Measurements from ENCODE around the gene KCNE4. TPM values are rescaled to one million over a fixed set of nuclear protein-coding genes. Genes with fewer than 3 reads are reported as not detected.

The KCNE4 gene
- total RNA-seq, 4 donors from 2014 or later, result 2.0 to 6.1 (median 3.3) TPM

GRCh38 chr2:223019987-223020717, 31.8 kb upstream of the KCNE4 start:
- in situ Hi-C loops (cut with MboI; ENCODE audit: low sequenced_read_pairs in 4 of 4), result no loop called here
- Histone ChIP-seq H3K27ac (no peak overlapping the region), H3K27me3 (no peaks in the 10 kb centered on the region)

GRCh38 chr2:223020971-223021675, 30.9 kb upstream of the KCNE4 start:
- Histone ChIP-seq H3K4me1 (no peaks in the 10 kb centered on the region), H3K4me3 (no peak overlapping the region), H3K27me3 (no peaks in the 10 kb centered on the region), H3K27ac (no peak overlapping the region), H3K36me3 (no peaks in the 10 kb centered on the region), H3K9me3 (no peaks in the 10 kb centered on the region)
- in situ Hi-C loops (cut with MboI; ENCODE audit: low sequenced_read_pairs in 4 of 4), result no loop called here
- intact Hi-C loops (cut with DNase I; ENCODE audit: low total_unique reads), result no loop called here
- TF ChIP-seq CTCF (IDR thresholded peaks at IDR 0.05 in 4 of 5, conservative IDR thresholded peaks at IDR 0.05 in 1 of 5) (no peak), POLR2A (IDR thresholded peaks at IDR 0.05) (no peak)
- ATAC-seq (no peak), DNase-seq (no peak)

More at GRCh38 chr2:223019987-223020717, 31.8 kb upstream of the KCNE4 start:
- Histone ChIP-seq H3K4me1 (no peaks in the 10 kb centered on the region), H3K4me3 (no peak overlapping the region), H3K9me3 (no peaks in the 10 kb centered on the region), H3K36me3 (no peaks in the 10 kb centered on the region)
- ATAC-seq, result no peak
- DNase-seq, result no peak
- TF ChIP-seq POLR2A (IDR thresholded peaks at IDR 0.05), result no peak
- TF ChIP-seq CTCF (IDR thresholded peaks at IDR 0.05 in 4 of 5, conservative IDR thresholded peaks at IDR 0.05 in 1 of 5), result no peak
- intact Hi-C loops (cut with DNase I; ENCODE audit: low total_unique reads), result no loop called here

- ATAC-seq, result no peak
- no peak for TF ChIP-seq POLR2A (IDR thresholded peaks at IDR 0.05)
- TF ChIP-seq CTCF (IDR thresholded peaks at IDR 0.05 in 4 of 5, conservative IDR thresholded peaks at IDR 0.05 in 1 of 5), result no peak
Measured at GRCh38 chr2:223026357-223027110, 25.5 kb upstream of the KCNE4 start.

GRCh38 chr2:223027442-223027841, 24.5 kb upstream of the KCNE4 start:
- no peak for ATAC-seq
- intact Hi-C loops (cut with DNase I; ENCODE audit: low total_unique reads) (no loop called here), in situ Hi-C loops (cut with MboI; ENCODE audit: low sequenced_read_pairs in 4 of 4) (no loop called here)
- no peaks in the 10 kb centered on the region for H3K4me1 ChIP-seq
- no peak for TF ChIP-seq POLR2A (IDR thresholded peaks at IDR 0.05)
- TF ChIP-seq CTCF (IDR thresholded peaks at IDR 0.05 in 4 of 5, conservative IDR thresholded peaks at IDR 0.05 in 1 of 5), result no peak
- H3K36me3 ChIP-seq, result no peaks in the 10 kb centered on the region
- H3K27me3 ChIP-seq, result no peaks in the 10 kb centered on the region
- no peak overlapping the region for H3K4me3 ChIP-seq
- no peak overlapping the region for H3K27ac ChIP-seq
- no peak for DNase-seq
- no peaks in the 10 kb centered on the region for H3K9me3 ChIP-seq

More at GRCh38 chr2:223026357-223027110, 25.5 kb upstream of the KCNE4 start:
- Histone ChIP-seq H3K36me3 (no peaks in the 10 kb centered on the region), H3K4me1 (no peaks in the 10 kb centered on the region), H3K27me3 (no peaks in the 10 kb centered on the region), H3K27ac (no peak overlapping the region), H3K4me3 (no peak overlapping the region), H3K9me3 (no peaks in the 10 kb centered on the region)
- in situ Hi-C loops (cut with MboI; ENCODE audit: low sequenced_read_pairs in 4 of 4), result no loop called here
- no peak for DNase-seq
- intact Hi-C loops (cut with DNase I; ENCODE audit: low total_unique reads), result no loop called here
